GM21825 (cell line): Measurements from ENCODE around the gene BRAT1.
A peak's percentile ranks its signal among the peaks of the same experiment; 100 is the strongest.

ENCODE experiments used
- ATAC-seq: cut with Tn5 transposase; IDR thresholded peaks from one replicate; pipeline ENCODE4 v1.9.1; 2021; ENCODE audit warnings: mild to moderate bottlenecking, moderate library complexity; ENCODE audit not compliant: unreplicated experiment

BRAT1 gene

GRCh38 chr7:2585446-2585845 lies 30.1 kb upstream of the BRAT1 start:
- no peak for ATAC-seq

DNA sequence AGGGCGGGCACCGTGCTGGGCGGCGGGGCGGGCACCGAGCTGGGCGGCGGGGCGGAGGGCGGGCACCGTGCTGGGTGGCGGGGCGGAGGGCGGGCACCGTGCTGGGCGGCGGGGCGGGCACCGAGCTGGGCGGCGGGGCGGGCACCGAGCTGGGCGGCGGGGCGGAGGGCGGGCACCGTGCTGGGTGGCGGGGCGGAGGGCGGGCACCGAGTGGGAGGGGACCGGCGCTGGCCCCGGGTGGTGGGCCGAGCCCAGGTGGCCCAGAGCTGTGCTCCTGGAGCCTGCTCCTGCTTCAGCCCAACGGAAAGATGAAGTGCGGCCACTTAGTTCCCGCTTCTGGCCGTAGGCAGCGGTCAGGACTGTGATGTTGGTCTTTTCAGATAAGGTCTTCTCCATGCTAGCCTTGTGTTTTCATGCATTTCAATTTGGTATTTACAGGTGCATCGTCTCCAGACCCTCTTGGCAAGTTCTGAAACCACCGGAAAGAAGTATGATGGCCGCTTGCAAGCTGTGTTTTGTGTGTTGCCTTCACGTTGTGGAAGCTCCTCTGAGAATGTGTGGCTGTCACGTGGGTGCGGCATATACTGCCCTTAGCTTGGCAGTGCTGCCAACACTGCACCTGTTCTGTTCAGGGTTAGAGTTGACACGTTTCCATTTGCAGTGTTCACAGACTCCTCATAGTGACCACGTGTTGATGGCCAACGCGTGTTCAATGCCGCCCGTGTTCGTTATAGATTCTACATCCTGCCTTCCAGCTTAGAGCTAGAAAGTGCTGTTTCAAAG lies 28.7 kb upstream of the BRAT1 start:
- ATAC-seq, result no peak

DNA sequence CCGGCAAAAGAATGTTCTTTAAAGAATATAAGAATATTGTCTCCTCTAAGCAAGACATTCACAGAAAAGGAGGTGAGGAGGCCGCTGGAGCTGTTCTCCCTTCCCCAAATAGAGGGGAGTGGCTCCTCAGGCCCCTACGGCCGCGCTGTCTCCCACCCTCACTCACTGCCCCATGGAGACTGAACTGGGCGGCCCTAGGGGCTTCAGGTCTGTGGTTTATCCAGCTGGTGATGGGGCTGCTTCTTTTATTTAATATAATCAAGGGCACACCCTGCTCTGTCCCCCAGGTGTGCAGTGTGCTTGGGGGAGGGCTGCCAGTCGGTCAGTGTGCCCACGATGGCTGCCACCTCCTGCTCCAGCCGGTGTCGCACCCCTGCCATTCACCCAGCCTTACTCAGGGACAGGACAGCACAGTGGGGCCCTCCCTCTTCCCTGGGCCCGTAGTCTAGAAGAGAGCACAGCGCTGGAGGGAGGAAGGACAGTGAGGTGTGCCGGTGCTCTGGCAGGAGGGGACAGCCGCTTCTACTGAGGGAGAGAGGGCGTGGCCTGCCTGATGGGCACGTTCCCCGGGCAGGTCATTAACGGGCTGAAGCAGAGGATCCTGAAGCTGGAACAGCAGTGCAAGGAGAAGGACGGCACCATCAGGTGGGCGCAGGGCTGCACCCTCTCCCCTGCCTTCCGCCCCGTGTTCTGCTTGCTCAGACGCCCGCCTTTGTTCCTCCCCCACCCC lies 26.8 kb upstream of the BRAT1 start:
- ATAC-seq, result no peak

GRCh38 chr7:2580636-2581035 lies 25.3 kb upstream of the BRAT1 start:
- no peak for ATAC-seq

GRCh38 chr7:2577914-2578680 lies 22.8 kb upstream of the BRAT1 start:
- ATAC-seq, result no peak

- no peak for ATAC-seq
These were observed 21.6 kb upstream of the BRAT1 start for GRCh38 chr7:2576742-2577491.

GRCh38 chr7:2575733-2576340 lies 20.5 kb upstream of the BRAT1 start:
- no peak for ATAC-seq

DNA sequence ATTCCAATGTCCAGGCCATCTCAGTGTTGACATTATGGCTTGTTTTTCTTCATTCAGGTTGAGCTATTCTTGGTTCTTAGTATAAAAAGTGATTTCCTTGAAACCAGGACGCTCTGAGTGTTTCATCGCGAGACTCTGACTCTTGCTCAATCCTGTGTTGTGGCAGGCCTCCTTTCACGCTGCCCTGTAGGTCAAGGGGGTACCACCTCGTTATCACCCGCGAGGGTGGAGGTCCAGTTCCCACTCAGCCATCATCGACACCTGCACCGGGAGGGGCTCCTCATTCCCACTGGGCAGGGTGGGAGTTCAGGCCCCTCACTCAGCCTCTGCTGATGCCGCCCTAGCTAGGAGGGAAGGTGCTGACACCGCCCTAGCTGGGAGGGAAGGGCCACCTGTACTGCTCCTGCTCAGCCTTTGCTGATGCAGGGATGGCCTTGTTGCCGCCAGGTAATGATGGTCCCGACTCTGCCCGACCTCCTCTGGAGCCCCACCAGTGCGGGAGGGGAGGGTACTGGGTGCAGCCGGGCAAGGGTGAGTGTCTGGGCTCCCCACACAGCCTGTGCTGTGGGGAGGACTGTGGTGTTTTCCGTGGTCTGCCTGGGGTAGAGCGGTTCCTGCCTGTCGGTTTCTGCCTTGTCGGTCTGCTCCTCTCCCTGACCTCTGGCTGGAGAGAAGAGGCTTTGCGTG lies 19.9 kb upstream of the BRAT1 start:
- no peak for ATAC-seq

DNA sequence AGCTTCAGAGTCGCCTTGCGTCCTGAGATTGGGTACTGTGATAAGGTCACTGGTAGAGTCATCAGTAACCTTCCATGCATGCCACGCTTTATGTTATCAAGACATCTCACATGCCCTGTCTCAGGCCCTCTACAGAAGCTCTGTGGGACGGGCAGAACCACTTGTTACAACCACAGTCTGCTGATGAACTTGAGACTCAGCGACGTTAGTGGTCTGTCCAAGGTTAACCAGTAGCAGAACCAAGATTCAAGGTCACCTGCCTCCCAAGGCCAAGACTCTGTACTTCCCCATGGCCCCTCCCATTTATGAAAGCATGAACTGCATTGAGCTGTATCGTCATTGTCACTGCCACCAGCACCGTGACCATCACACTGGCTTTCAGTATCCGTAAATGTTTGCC lies 18.4 kb upstream of the BRAT1 start:
- ATAC-seq, result no peak

GRCh38 chr7:2572101-2572842 lies 16.9 kb upstream of the BRAT1 start:
- ATAC-seq, result no peak

- no peak for ATAC-seq
These were observed 16.1 kb upstream of the BRAT1 start for GRCh38 chr7:2571409-2571808.

- ATAC-seq, result no peak
These were observed 14.7 kb upstream of the BRAT1 start for GRCh38 chr7:2570021-2570420.

DNA sequence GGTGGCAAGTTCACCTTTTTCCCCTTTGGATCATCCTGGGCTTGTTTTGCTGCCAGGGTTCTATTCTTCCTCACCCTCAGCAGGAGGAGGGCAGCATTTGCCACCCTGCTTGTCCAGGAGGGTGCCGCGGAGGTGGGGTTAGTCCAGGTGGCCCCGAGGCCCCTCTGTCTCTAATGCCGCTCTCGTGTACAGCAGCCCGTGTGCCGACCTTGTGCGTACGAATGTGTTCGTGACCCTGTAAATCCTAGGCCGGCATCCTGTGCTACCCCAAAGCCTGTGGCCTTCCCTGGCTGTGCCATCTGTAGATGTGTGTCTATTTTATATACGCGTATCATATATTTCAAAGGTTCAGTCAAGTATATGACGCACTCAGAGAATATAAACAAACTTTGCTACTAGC lies 14.1 kb upstream of the BRAT1 start:
- no peak for ATAC-seq

DNA sequence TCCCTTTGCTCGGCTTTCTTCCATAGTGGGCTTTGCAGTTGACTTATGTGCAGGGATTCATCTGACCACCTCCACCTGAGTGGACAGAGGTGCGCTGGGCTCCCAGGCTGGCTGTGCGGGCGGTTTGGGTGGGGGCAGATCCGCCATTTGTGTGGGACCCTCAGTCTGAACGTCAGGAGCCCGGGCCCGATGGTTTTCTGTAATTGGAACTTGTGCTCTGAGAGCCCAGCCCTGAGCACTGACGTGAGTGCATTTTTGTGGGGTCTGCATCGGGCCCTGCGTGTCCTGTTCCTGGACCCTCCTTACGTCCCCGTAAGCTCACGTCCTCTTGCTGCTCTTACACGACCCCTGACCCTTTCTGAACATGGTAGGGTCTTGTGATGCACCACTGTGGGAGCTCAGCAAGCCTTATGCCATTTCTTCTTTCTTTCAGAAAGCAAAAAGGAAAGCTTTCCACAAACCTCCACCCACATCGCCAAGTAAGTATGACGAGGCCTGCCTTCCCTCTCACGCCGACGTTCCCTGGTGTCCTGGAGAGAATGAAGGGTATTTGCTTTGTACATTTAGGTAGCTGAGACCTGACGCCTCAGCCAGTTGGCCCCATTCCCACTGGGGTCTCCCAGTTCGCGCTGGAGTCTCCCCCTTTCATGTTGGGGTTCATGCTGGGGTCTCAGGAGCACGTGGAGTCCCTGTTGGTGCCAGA lies 13.3 kb upstream of the BRAT1 start:
- ATAC-seq, result no peak

- no peak for ATAC-seq
These were observed 12.5 kb upstream of the BRAT1 start for GRCh38 chr7:2567679-2568278.

GRCh38 chr7:2566890-2567678 lies 11.8 kb upstream of the BRAT1 start:
- peak; percentile 81 for ATAC-seq

GRCh38 chr7:2566348-2566889 lies 11.1 kb upstream of the BRAT1 start:
- ATAC-seq, result no peak
